BLaER1 (cell line): ENCODE data around the gene CUBN.
A peak's percentile ranks its signal among the peaks of the same experiment; 100 is the strongest.

Source experiments
- H3K27ac ChIP-seq: shearing (Covaris generic); formaldehyde crosslinking; 2 replicates; pipeline ENCODE4 v1.8.1; 2022
- H3K27me3 ChIP-seq: shearing (Covaris generic); formaldehyde crosslinking; 2 replicates; pipeline ENCODE4 v1.8.1; 2022
- H3K36me3 ChIP-seq: shearing (Covaris generic); formaldehyde crosslinking; 2 replicates; pipeline ENCODE4 v1.8.1; 2022
- H3K4me1 ChIP-seq: shearing (Covaris generic); formaldehyde crosslinking; 2 replicates; pipeline ENCODE4 v1.8.1; 2022
- H3K4me2 ChIP-seq: shearing (Covaris generic); formaldehyde crosslinking; 2 replicates; pipeline ENCODE4 v1.8.1; 2022
- H3K4me3 ChIP-seq: shearing (Covaris generic); formaldehyde crosslinking; 2 replicates; pipeline ENCODE4 v1.8.1; 2022
- H3K9ac ChIP-seq: shearing (Covaris generic); formaldehyde crosslinking; 2 replicates; pipeline ENCODE4 v1.8.1; 2022
- H3K9me3 ChIP-seq: shearing (Covaris generic); formaldehyde crosslinking; 2 replicates; pipeline ENCODE4 v1.8.1; 2022
- H4K20me1 ChIP-seq: shearing (Covaris generic); formaldehyde crosslinking; 2 replicates; pipeline ENCODE4 v1.8.1; 2022
- Cebpa-rat ChIP-seq: shearing (Covaris generic); IDR thresholded peaks from 2 replicates; pipeline ENCODE4 v1.8.1; 2022

CUBN gene

GRCh38 chr10:16960551-16960950 lies 169.1 kb downstream of the CUBN start:
- Histone ChIP-seq H3K9ac (no peak overlapping the region), H3K36me3 (no peaks in the 10 kb centered on the region), H3K27ac (no peak overlapping the region), H3K4me3 (no peak overlapping the region), H3K9me3 (no peaks in the 10 kb centered on the region; the same call in 1 of the 2 replicates), H3K4me1 (peaks cover 7% of the 10 kb centered on the region; the same call in 1 of the 2 replicates), H3K4me2 (no peak overlapping the region), H3K27me3 (no peaks in the 10 kb centered on the region), H4K20me1 (no peaks in the 10 kb centered on the region)
- TF ChIP-seq Cebpa-rat, result no peak

GRCh38 chr10:16957038-16957437 lies 172.6 kb downstream of the CUBN start:
- H3K36me3 ChIP-seq, result no peaks in the 10 kb centered on the region
- H3K27ac ChIP-seq, result no peak overlapping the region
- H3K4me2 ChIP-seq, result no peak overlapping the region
- H4K20me1 ChIP-seq, result no peaks in the 10 kb centered on the region
- H3K27me3 ChIP-seq, result no peaks in the 10 kb centered on the region
- TF ChIP-seq Cebpa-rat, result no peak
- no peak overlapping the region for H3K4me3 ChIP-seq
- H3K9ac ChIP-seq, result no peak overlapping the region
- peaks cover 17% of the 10 kb centered on the region for H3K4me1 ChIP-seq
- no peaks in the 10 kb centered on the region for H3K9me3 ChIP-seq

GRCh38 chr10:16954280-16955030 lies 175.2 kb downstream of the CUBN start:
- Histone ChIP-seq H3K4me1 (peaks cover 36% of the 10 kb centered on the region), H3K4me2 (no peak overlapping the region), H3K36me3 (no peaks in the 10 kb centered on the region), H3K9ac (no peak overlapping the region), H3K4me3 (no peak overlapping the region), H3K9me3 (no peaks in the 10 kb centered on the region), H3K27me3 (no peaks in the 10 kb centered on the region), H3K27ac (no peak overlapping the region), H4K20me1 (no peaks in the 10 kb centered on the region)
- TF ChIP-seq Cebpa-rat, result no peak

GRCh38 chr10:16953270-16953669 lies 176.3 kb downstream of the CUBN start:
- H3K9ac ChIP-seq, result no peak overlapping the region
- H3K4me3 ChIP-seq, result no peak overlapping the region
- peaks cover 44% of the 10 kb centered on the region for H3K4me1 ChIP-seq
- no peak for TF ChIP-seq Cebpa-rat
- H3K4me2 ChIP-seq, result no peak overlapping the region
- H3K9me3 ChIP-seq, result 0 out of 2 replicates have a peak, but pooled peaks cover under 1% of the 10 kb centered on the region
- no peaks in the 10 kb centered on the region for H3K27me3 ChIP-seq
- no peaks in the 10 kb centered on the region for H3K36me3 ChIP-seq
- H3K27ac ChIP-seq, result no peak overlapping the region
- no peaks in the 10 kb centered on the region for H4K20me1 ChIP-seq

- Histone ChIP-seq H3K27me3 (no peaks in the 10 kb centered on the region), H3K27ac (peak overlapping the region; percentile 2; the same call in 1 of the 2 replicates), H3K4me1 (peaks cover 44% of the 10 kb centered on the region), H4K20me1 (no peaks in the 10 kb centered on the region), H3K4me3 (no peak overlapping the region), H3K9me3 (0 out of 2 replicates have a peak, but pooled peaks cover 4% of the 10 kb centered on the region), H3K4me2 (peak overlapping the region; percentile 42), H3K36me3 (no peaks in the 10 kb centered on the region), H3K9ac (no peak overlapping the region)
- TF ChIP-seq Cebpa-rat, result no peak
These were observed 177.0 kb downstream of the CUBN start for GRCh38 chr10:16952610-16953009.

- Histone ChIP-seq H3K9me3 (0 out of 2 replicates have a peak, but pooled peaks cover 4% of the 10 kb centered on the region), H4K20me1 (no peaks in the 10 kb centered on the region), H3K9ac (no peak overlapping the region), H3K27ac (peak overlapping the region; percentile 2; the same call in 1 of the 2 replicates), H3K4me3 (no peak overlapping the region), H3K4me1 (peaks cover 44% of the 10 kb centered on the region), H3K27me3 (no peaks in the 10 kb centered on the region), H3K4me2 (peak overlapping the region; percentile 42), H3K36me3 (no peaks in the 10 kb centered on the region)
- TF ChIP-seq Cebpa-rat, result no peak
These were observed 177.5 kb downstream of the CUBN start for GRCh38 chr10:16952080-16952479.

GRCh38 chr10:16950656-16951601 lies 178.7 kb downstream of the CUBN start:
- no peak overlapping the region for H3K4me3 ChIP-seq
- no peaks in the 10 kb centered on the region for H3K27me3 ChIP-seq
- no peak overlapping the region; the same call in none of the 2 replicates for H3K4me2 ChIP-seq
- 0 out of 2 replicates have a peak, but pooled peaks cover 4% of the 10 kb centered on the region for H3K9me3 ChIP-seq
- no peak overlapping the region for H3K27ac ChIP-seq
- no peak overlapping the region for H3K9ac ChIP-seq
- peaks cover 44% of the 10 kb centered on the region for H3K4me1 ChIP-seq
- H3K36me3 ChIP-seq, result no peaks in the 10 kb centered on the region
- H4K20me1 ChIP-seq, result no peaks in the 10 kb centered on the region
- no peak for TF ChIP-seq Cebpa-rat

- Histone ChIP-seq H3K4me1 (peaks cover 44% of the 10 kb centered on the region), H3K4me3 (no peak overlapping the region), H3K36me3 (no peaks in the 10 kb centered on the region), H3K9me3 (0 out of 2 replicates have a peak, but pooled peaks cover 4% of the 10 kb centered on the region), H4K20me1 (no peaks in the 10 kb centered on the region), H3K4me2 (peak overlapping the region; percentile 58), H3K9ac (no peak overlapping the region), H3K27me3 (no peaks in the 10 kb centered on the region), H3K27ac (no peak overlapping the region)
- no peak for TF ChIP-seq Cebpa-rat
These were observed 179.8 kb downstream of the CUBN start for GRCh38 chr10:16949816-16950215.

GRCh38 chr10:16948361-16948760 lies 181.2 kb downstream of the CUBN start:
- no peak overlapping the region for H3K9ac ChIP-seq
- H4K20me1 ChIP-seq, result no peaks in the 10 kb centered on the region
- H3K27me3 ChIP-seq, result no peaks in the 10 kb centered on the region
- H3K36me3 ChIP-seq, result no peaks in the 10 kb centered on the region
- no peak for TF ChIP-seq Cebpa-rat
- peaks cover 53% of the 10 kb centered on the region for H3K4me1 ChIP-seq
- no peak overlapping the region for H3K4me3 ChIP-seq
- H3K9me3 ChIP-seq, result 0 out of 2 replicates have a peak, but pooled peaks cover 4% of the 10 kb centered on the region
- H3K4me2 ChIP-seq, result no peak overlapping the region
- H3K27ac ChIP-seq, result no peak overlapping the region
